ENCODE measurements around the gene ADGB. TPM values are rescaled to one million over a fixed set of nuclear protein-coding genes. Genes with fewer than 3 reads are reported as not detected.

The ADGB gene
- total RNA-seq, 1 donor from 2014 or later, result not detected

DNA sequence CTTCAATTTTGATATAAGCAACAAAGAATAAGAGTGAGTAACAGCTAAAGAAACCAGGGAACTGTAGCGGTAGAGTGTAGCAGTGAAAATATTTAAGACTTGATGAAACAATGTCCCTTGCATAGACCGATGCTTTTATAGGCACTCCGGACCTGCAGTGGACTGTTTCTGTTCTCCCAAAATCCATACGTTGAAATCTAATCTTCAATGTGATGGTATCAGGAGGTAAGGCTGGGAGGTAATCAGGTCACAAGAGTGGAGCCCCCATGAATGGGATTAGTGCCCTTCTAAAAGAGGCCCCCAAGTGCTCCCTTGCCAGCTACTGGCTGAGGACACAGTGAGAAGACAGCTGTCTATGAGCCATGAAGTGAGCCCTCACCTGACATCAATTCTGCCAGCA lies 260.4 kb downstream of the ADGB start:
- intact Hi-C loops (cut with DNase I), result no loop called here
- Histone ChIP-seq H3K4me3 (no peak overlapping the region), H3K27me3 (no peaks in the 10 kb centered on the region), H3K27ac (no peak overlapping the region), H3K4me1 (no peaks in the 10 kb centered on the region), H3K36me3 (no peaks in the 10 kb centered on the region), H3K9me3 (no peaks in the 10 kb centered on the region)
- DNase-seq (ENCODE audit: extremely low spot score in 2 of 2), result no peak
- TF ChIP-seq POLR2AphosphoS5 (IDR thresholded peaks at IDR 0.05; ENCODE audit: insufficient read depth in 1 of 2, low read depth in 1 of 2), result no peak
- TF ChIP-seq, protein P1, sequence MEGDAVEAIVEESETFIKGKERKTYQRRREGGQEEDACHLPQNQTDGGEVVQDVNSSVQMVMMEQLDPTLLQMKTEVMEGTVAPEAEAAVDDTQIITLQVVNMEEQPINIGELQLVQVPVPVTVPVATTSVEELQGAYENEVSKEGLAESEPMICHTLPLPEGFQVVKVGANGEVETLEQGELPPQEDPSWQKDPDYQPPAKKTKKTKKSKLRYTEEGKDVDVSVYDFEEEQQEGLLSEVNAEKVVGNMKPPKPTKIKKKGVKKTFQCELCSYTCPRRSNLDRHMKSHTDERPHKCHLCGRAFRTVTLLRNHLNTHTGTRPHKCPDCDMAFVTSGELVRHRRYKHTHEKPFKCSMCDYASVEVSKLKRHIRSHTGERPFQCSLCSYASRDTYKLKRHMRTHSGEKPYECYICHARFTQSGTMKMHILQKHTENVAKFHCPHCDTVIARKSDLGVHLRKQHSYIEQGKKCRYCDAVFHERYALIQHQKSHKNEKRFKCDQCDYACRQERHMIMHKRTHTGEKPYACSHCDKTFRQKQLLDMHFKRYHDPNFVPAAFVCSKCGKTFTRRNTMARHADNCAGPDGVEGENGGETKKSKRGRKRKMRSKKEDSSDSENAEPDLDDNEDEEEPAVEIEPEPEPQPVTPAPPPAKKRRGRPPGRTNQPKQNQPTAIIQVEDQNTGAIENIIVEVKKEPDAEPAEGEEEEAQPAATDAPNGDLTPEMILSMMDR (IDR thresholded peaks at IDR 0.05), result no peak
- no peak for TF ChIP-seq POLR2A (IDR thresholded peaks at IDR 0.05)

DNA sequence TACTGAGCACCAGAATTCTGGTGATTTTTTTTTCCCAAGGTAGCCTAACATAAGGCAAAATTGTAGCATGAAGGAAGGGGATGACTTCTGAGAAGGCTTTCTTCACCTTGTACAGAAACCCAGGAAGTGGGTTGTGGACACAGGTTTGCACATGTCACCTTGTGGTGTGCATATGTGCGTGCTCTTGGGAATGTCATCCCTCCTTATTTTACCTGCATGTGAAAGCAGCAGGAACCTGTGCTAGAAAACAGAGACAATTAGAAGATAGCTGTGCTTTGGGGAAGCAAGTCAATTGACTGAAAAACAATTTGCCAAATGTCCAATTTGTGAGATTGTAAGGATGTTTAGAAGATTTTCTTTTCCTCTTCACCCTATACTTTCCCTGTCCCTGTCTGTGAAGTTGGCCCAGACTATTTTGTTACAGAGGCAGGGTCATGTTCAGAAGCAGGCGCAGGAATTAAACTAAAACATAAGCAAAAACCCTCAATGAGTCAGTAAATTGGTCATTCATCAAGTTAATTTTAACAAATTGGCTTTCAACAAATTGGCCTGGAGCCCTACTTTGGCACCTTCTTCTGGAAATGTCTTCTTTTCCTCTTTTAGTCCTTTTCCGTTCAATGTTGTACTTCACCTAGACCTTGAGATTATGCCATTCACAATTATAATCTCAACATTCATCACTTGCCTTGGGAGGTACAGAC lies 261.2 kb downstream of the ADGB start:
- Histone ChIP-seq H3K4me3 (no peak overlapping the region), H3K27ac (no peak overlapping the region), H3K36me3 (no peaks in the 10 kb centered on the region), H3K27me3 (no peaks in the 10 kb centered on the region), H3K9me3 (no peaks in the 10 kb centered on the region), H3K4me1 (no peaks in the 10 kb centered on the region)
- DNase-seq (ENCODE audit: extremely low spot score in 2 of 2), result no peak
- intact Hi-C loops (cut with DNase I), result no loop called here
- TF ChIP-seq, protein P1 (IDR thresholded peaks at IDR 0.05), result no peak
- TF ChIP-seq POLR2A (IDR thresholded peaks at IDR 0.05), result no peak
- no peak for TF ChIP-seq POLR2AphosphoS5 (IDR thresholded peaks at IDR 0.05; ENCODE audit: insufficient read depth in 1 of 2, low read depth in 1 of 2)

DNA sequence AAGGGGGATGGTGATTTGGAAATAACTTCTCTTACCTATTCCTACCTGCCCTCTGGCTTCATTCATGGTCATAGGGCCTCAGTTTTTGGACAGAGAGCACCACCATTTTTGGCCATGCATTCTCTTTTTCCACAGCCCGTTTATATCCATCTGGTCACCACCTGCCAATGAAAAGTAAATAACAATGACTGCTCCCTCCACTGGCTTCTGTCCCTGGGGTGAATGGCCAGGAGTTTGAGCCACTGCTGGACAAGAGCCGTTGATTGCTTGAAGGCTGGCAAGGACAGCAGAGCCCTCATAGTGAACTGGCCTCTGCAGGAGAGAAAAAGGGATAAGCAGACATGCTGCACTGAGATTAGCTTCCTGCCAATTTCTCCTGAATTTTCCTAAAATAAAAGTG lies 261.8 kb downstream of the ADGB start:
- no peaks in the 10 kb centered on the region for H3K4me1 ChIP-seq
- DNase-seq (ENCODE audit: extremely low spot score in 2 of 2), result no peak
- H3K27ac ChIP-seq, result no peak overlapping the region
- no peaks in the 10 kb centered on the region for H3K27me3 ChIP-seq
- TF ChIP-seq POLR2AphosphoS5 (IDR thresholded peaks at IDR 0.05; ENCODE audit: insufficient read depth in 1 of 2, low read depth in 1 of 2) (no peak), POLR2A (IDR thresholded peaks at IDR 0.05) (no peak)
- TF ChIP-seq, protein P1 (IDR thresholded peaks at IDR 0.05), result no peak
- no peaks in the 10 kb centered on the region for H3K36me3 ChIP-seq
- no peaks in the 10 kb centered on the region for H3K9me3 ChIP-seq
- H3K4me3 ChIP-seq, result no peak overlapping the region
- intact Hi-C loops (cut with DNase I), result no loop called here

DNA sequence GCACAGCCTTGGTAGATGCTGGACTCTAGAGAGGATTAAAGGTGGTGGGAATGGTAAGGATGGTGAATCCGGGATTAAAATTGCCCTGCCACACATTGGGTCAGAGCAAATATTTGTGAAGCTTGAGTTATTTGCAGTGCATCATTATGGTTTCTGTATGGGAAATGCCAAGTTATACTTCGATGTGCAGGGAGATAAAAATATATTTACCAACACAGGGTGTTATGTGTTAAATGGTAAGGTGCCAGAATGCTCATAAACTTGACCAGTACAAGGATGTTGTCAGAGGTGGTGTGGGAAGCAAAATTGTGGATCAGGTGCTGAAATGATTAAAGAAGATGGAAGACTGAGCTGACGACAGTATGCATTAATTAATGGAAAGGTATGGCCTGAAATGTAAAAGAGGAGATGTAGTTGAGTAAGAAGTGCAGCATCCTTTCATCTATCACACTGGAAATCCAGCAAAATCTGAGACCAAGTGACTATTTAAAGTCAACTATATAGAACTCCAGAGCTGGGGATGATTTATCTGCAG lies 262.3 kb downstream of the ADGB start:
- no peak for DNase-seq (ENCODE audit: extremely low spot score in 2 of 2)
- Histone ChIP-seq H3K9me3 (no peaks in the 10 kb centered on the region), H3K4me1 (no peaks in the 10 kb centered on the region), H3K36me3 (no peaks in the 10 kb centered on the region), H3K4me3 (no peak overlapping the region), H3K27me3 (no peaks in the 10 kb centered on the region), H3K27ac (no peak overlapping the region)
- intact Hi-C loops (cut with DNase I), result no loop called here
- TF ChIP-seq POLR2AphosphoS5 (IDR thresholded peaks at IDR 0.05; ENCODE audit: insufficient read depth in 1 of 2, low read depth in 1 of 2), result no peak
- no peak for TF ChIP-seq POLR2A (IDR thresholded peaks at IDR 0.05)
- TF ChIP-seq, protein P1 (IDR thresholded peaks at IDR 0.05), result no peak

DNA sequence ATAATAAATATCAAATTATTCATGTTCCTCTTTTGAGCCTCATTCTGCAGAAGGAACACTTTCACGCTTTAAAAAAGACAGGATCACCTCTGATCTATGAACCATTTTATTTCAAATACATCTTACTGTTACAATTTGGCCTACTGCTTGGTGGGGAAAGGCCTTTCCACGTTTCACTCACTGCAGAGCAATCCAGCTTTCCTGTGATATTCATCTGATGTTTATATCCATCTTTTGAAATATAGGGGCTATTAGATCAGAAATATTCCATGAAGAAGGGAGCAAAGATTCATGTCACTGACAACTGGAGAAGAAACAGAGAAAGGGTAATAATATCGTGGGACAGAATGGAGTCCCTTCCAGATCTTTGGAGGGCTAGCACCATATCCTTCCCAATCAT lies 262.9 kb downstream of the ADGB start:
- Histone ChIP-seq H3K27ac (no peak overlapping the region), H3K4me1 (no peaks in the 10 kb centered on the region), H3K36me3 (no peaks in the 10 kb centered on the region), H3K27me3 (no peaks in the 10 kb centered on the region), H3K9me3 (no peaks in the 10 kb centered on the region), H3K4me3 (no peak overlapping the region)
- intact Hi-C loops (cut with DNase I), result no loop called here
- TF ChIP-seq POLR2A (IDR thresholded peaks at IDR 0.05) (no peak), POLR2AphosphoS5 (IDR thresholded peaks at IDR 0.05; ENCODE audit: insufficient read depth in 1 of 2, low read depth in 1 of 2) (no peak)
- TF ChIP-seq, protein P1 (IDR thresholded peaks at IDR 0.05), result no peak
- DNase-seq (ENCODE audit: extremely low spot score in 2 of 2), result no peak
